B cell (primary cell): ENCODE results near the gene TRPM2. TPM values are rescaled to one million over a fixed set of nuclear protein-coding genes. Genes with fewer than 3 reads are reported as not detected.

Experiments used
- ATAC-seq: fragments of 200-7000 bp; cut with Tn5 transposase; one replicate; pipeline ENCODE4 v1.10.0; 2021; ENCODE audit warnings: low read depth, mild to moderate bottlenecking, moderate number of reproducible peaks, moderate library complexity
- CTCF ChIA-PET: fragments of 350-600 bp; sonication (Branson Sonifier 250); formaldehyde crosslinking; loops from one replicate; lab custom pipeline; 2021; ENCODE audit warnings: antibody characterized with exemption, inconsistent platforms; lab: Charles Lee
- POLR2A ChIA-PET: fragments of 350-600 bp; sonication (Branson Sonifier 250); formaldehyde crosslinking; loops from one replicate; lab custom pipeline; 2021; ENCODE audit warnings: antibody characterized with exemption; lab: Charles Lee
- DNase-seq: peaks from one replicate; pipeline ENCODE4 v3.0.0; 2013
- H2AFZ ChIP-seq: 2 replicates; pipeline ENCODE4 v1.6.1; 2012; ENCODE audit warnings: mild to moderate bottlenecking, low read depth, low read length; ENCODE audit not compliant: insufficient read depth, poor library complexity, severe bottlenecking
- H3K27ac ChIP-seq, 2 donors: 1 replicate in 1 of 2; 2 replicates in 1 of 2; pipeline ENCODE4 v1.5.1; 2012 to 2013; ENCODE audit warnings: low read length in 2 of 2, mild to moderate bottlenecking in 2 of 2, moderate library complexity in 1 of 2
- H3K27me3 ChIP-seq, 4 experiments: fragments of 200-600 bp in 1 of 4; sonication (generic) in 1 of 4; replicated peaks in 1 of 4; 1 replicate in 2 of 4; 2 replicates in 2 of 4; pipeline versions ENCODE4 v1.6.1 to v1.7.0; 2013 to 2016; ENCODE audit warnings: low read length in 3 of 4, mild to moderate bottlenecking in 2 of 4, mixed read lengths in 1 of 4, moderate library complexity in 1 of 4; ENCODE audit not compliant: insufficient read depth in 4 of 4, control insufficient read depth in 3 of 4; ENCODE audit errors: control extremely low read depth in 1 of 4
- H3K36me3 ChIP-seq, 2 experiments: replicated peaks in 1 of 2; 1 replicate in 1 of 2; 2 replicates in 1 of 2; pipeline versions ENCODE4 v1.6.1 to v1.7.1; 2013; ENCODE audit warnings: low read length in 1 of 2; ENCODE audit not compliant: insufficient read depth in 2 of 2, control insufficient read depth in 1 of 2; ENCODE audit errors: control extremely low read depth in 1 of 2, extremely low read depth in 1 of 2
- H3K4me1 ChIP-seq, 2 donors: fragments of 200-600 bp in 1 of 2; sonication (generic) in 1 of 2; 1 replicate in 1 of 2; 2 replicates in 1 of 2; pipeline versions ENCODE4 v1.5.1 to v1.6.1; 2013 to 2017; ENCODE audit warnings: low read length in 2 of 2; ENCODE audit not compliant: control insufficient read depth in 2 of 2, insufficient read depth in 2 of 2
- H3K4me2 ChIP-seq: replicated peaks from 2 replicates; pipeline ENCODE3; 2012; ENCODE audit warnings: mild to moderate bottlenecking, low read depth, low read length; ENCODE audit not compliant: poor library complexity, severe bottlenecking
- H3K4me3 ChIP-seq, 5 experiments: fragments of 200-600 bp in 1 of 5; sonication (generic) in 1 of 5; 1 replicate in 3 of 5; 2 replicates in 2 of 5; pipeline versions ENCODE4 v1.5.1 to v1.7.0; 2011 to 2016; ENCODE audit warnings: low read length in 4 of 5, mild to moderate bottlenecking in 4 of 5, low read depth in 2 of 5, control low read depth in 1 of 5, moderate library complexity in 1 of 5; ENCODE audit not compliant: insufficient read depth in 1 of 5; ENCODE audit errors: control extremely low read depth in 1 of 5, extremely low read depth in 1 of 5
- H3K79me2 ChIP-seq: fragments of 200-600 bp; sonication (generic); one replicate; pipeline ENCODE4 v1.6.0; 2016; ENCODE audit warnings: low read length; ENCODE audit not compliant: control insufficient read depth, insufficient read depth
- H3K9ac ChIP-seq: fragments of 200-600 bp; sonication (generic); 2 replicates; pipeline ENCODE4 v1.6.1; 2017; ENCODE audit warnings: mild to moderate bottlenecking, low read length, moderate library complexity
- H3K9me3 ChIP-seq, 3 donors: one replicate each; pipeline versions ENCODE4 v1.6.1 to v1.7.1; 2013; ENCODE audit warnings: low read length in 2 of 3; ENCODE audit not compliant: control insufficient read depth in 2 of 3, insufficient read depth in 1 of 3; ENCODE audit errors: control extremely low read depth in 1 of 3
- H4K20me1 ChIP-seq: 2 replicates; pipeline ENCODE4 v1.6.0; 2012; ENCODE audit warnings: mild to moderate bottlenecking, low read length; ENCODE audit not compliant: insufficient read depth, control insufficient read depth, poor library complexity, severe bottlenecking
- H3K27ac Mint-ChIP-seq: one replicate; pipeline ENCODE4 v1.8.0; 2021; ENCODE audit warnings: mixed read lengths
- H3K27me3 Mint-ChIP-seq: one replicate; pipeline ENCODE4 v1.8.0; 2021; ENCODE audit warnings: mixed read lengths
- H3K4me1 Mint-ChIP-seq: one replicate; pipeline ENCODE4 v1.8.0; 2021; ENCODE audit warnings: mixed read lengths
- H3K4me3 Mint-ChIP-seq: one replicate; pipeline ENCODE4 v1.8.0; 2021; ENCODE audit warnings: mixed read lengths
- H3K9me3 Mint-ChIP-seq: one replicate; pipeline ENCODE4 v1.8.0; 2022; ENCODE audit warnings: mixed read lengths; ENCODE audit not compliant: insufficient read depth
- EZH2 ChIP-seq: IDR thresholded peaks from 2 replicates; pipeline ENCODE4 v1.6.1; 2012; ENCODE audit warnings: borderline replicate concordance, low read depth, mild to moderate bottlenecking, moderate library complexity, low read length; ENCODE audit not compliant: insufficient read depth, poor library complexity, severe bottlenecking
- whole genome bisulfite sequencing: methylation state at CpG from one replicate; pipeline ENCODE4 v1.1.5; 2013; ENCODE audit warnings: missing lambda C conversion rate; ENCODE audit not compliant: insufficient coverage; 5-methylcytosine and 5-hydroxymethylcytosine counted together
- intact Hi-C: fragments of 100-400 bp; cut with micrococcal nuclease; formaldehyde crosslinking; loops from one replicate; pipeline ENCODE4 v1.10.0; 2022
- polyA plus RNA-seq: library from polyadenylated mRNA; depleted of rRNA; stranded (reverse); fragments of >200 nt; gene quantifications from 2 replicates; pipeline ENCODE4 v1.2.3, GENCODE V29; 2012
- total RNA-seq, 2 donors: library from RNA; stranded (reverse); fragments of 120-200 nt in 1 of 2; gene quantifications; 1 replicate in 1 of 2; 2 replicates in 1 of 2; pipeline versions ENCODE4 v1.2.3 to v1.2.4, GENCODE V29; 2013 to 2022
- TF ChIP-seq, protein P1 (sequence below): fragments of 200-600 bp; IDR thresholded peaks from one replicate; pipeline ENCODE4 v1.8.0; 2022; ENCODE audit warnings: antibody characterized with exemption, mild to moderate bottlenecking

TRPM2 gene
- total and polyA plus RNA-seq, 2 donors (not counting 1 experiment from before 2014, with no cell fraction given): 1.6 to 8.4 TPM

DNA sequence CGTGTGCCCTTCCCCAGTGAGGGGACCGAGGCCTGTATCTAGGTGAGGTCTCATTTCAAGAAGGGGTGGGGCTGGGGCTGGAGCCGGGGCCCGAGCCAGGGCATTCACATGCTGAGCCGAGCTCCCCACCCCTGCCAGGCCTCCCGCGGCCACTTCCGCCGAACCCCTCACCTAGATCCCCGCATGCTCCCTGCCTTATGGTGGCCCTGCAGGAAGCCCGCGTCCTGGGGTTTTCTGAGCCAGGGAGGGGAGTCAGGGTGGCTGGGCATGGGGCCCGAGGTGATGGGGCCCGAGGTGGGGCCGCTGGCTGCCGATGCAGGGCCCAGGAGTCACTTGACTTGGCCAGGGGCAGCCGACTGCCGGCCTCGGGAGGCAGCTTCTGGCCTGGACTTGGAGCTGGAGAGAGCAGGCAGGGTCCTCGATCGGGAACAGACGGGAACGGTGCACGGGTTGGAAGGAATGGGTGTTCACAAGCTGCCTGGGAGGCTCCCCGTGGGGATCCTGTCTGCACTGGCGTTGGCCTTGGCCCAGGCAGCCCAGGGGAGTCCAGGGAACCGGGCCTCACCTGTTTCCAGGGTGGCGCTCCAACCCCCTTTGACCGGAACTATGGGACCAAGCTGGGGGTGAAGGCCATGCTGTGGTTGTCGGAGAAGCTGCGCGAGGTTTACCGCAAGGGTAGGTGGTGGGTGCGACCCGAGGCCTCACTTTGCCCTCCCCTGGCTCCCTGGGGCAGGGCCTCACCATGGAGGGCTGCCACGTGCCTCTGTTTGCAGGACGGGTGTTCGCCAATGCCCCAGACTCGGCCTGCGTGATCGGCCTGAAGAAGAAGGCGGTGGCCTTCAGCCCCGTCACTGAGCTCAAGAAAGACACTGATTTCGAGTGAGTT is 27.8 kb upstream of the TRPM2 start:
- POLR2A ChIA-PET: interaction anchor here (1.5 kb wide), 1 partner anchor 13 kb away, joined by 3 read pairs; no protein-coding TSS in a partner anchor

DNA sequence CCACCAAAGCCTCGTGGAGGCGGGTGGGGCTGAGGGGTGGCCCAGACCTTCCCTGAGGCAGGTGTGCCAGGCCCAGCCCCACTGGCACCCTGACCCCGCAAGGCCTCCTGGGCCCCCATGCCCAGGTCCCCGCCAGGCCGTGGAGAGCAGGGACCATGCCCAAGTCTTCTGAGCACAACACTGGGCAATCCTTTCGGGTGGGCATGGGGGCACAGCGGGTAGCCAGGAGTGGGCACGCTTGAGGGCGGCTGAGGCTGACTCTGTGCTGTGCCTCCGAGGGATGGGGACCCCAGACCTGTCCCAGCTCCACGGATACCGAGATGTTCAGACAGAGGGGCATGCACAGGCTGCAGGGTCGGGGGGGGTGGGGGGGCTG is 27.2 kb upstream of the TRPM2 start:
- intact Hi-C loops: no loop called here
- Histone ChIP-seq H2AFZ (no peak overlapping the region), H3K4me3 (no peak overlapping the region), H3K9me3 (no peaks in the 10 kb centered on the region), H3K9ac (no peak overlapping the region), H3K27ac (no peak overlapping the region), H3K36me3 (peaks cover 0 to 47% of the 10 kb centered on the region in 2 experiments), H3K79me2 (no peaks in the 10 kb centered on the region), H3K4me2 (no peak overlapping the region), H3K4me1 (no peaks in the 10 kb centered on the region), H4K20me1 (peaks cover 51% of the 10 kb centered on the region), H3K27me3 (no peaks in the 10 kb centered on the region)
- TF ChIP-seq EZH2: no peak
- TF ChIP-seq, protein P1, sequence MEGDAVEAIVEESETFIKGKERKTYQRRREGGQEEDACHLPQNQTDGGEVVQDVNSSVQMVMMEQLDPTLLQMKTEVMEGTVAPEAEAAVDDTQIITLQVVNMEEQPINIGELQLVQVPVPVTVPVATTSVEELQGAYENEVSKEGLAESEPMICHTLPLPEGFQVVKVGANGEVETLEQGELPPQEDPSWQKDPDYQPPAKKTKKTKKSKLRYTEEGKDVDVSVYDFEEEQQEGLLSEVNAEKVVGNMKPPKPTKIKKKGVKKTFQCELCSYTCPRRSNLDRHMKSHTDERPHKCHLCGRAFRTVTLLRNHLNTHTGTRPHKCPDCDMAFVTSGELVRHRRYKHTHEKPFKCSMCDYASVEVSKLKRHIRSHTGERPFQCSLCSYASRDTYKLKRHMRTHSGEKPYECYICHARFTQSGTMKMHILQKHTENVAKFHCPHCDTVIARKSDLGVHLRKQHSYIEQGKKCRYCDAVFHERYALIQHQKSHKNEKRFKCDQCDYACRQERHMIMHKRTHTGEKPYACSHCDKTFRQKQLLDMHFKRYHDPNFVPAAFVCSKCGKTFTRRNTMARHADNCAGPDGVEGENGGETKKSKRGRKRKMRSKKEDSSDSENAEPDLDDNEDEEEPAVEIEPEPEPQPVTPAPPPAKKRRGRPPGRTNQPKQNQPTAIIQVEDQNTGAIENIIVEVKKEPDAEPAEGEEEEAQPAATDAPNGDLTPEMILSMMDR: no peak
- no peak overlapping the region for H3K4me3 Mint-ChIP-seq
- ATAC-seq: no peak
- DNase-seq: no peak
- no peaks in the 10 kb centered on the region for H3K27me3 Mint-ChIP-seq
- 89% methylated on average over 10 of the region's 13 CpGs for WGBS
- no peak overlapping the region for H3K27ac Mint-ChIP-seq
- POLR2A ChIA-PET: interaction anchor here (1.5 kb wide), 1 partner anchor 12 kb away, joined by 3 read pairs; no protein-coding TSS in a partner anchor
- CTCF ChIA-PET: no interaction called here
- no peaks in the 10 kb centered on the region for H3K9me3 Mint-ChIP-seq
- H3K4me1 Mint-ChIP-seq: no peaks in the 10 kb centered on the region

More for the DNA sequence above, 27.8 kb upstream of the TRPM2 start:
- no peak for DNase-seq
- Mint-ChIP-seq H3K27ac (no peak overlapping the region), H3K27me3 (no peaks in the 10 kb centered on the region), H3K4me3 (no peak overlapping the region), H3K9me3 (no peaks in the 10 kb centered on the region), H3K4me1 (no peaks in the 10 kb centered on the region)
- no peak for TF ChIP-seq EZH2
- TF ChIP-seq, protein P1: no peak
- no peak for ATAC-seq
- Histone ChIP-seq H3K27ac (no peak overlapping the region), H3K27me3 (no peaks in the 10 kb centered on the region), H3K9me3 (no peaks in the 10 kb centered on the region), H3K4me1 (no peaks in the 10 kb centered on the region), H3K4me2 (no peak overlapping the region), H3K79me2 (no peaks in the 10 kb centered on the region), H3K4me3 (no peak overlapping the region), H2AFZ (no peak overlapping the region), H4K20me1 (peaks cover 48% of the 10 kb centered on the region), H3K36me3 (peaks cover 0 to 48% of the 10 kb centered on the region in 2 experiments), H3K9ac (no peak overlapping the region)
- 93% methylated on average over 43 of the region's 44 CpGs for WGBS
- CTCF ChIA-PET: no interaction called here
- intact Hi-C loops: no loop called here
